ENCODE measurements around the gene MMS22L.

Gene MMS22L

DNA sequence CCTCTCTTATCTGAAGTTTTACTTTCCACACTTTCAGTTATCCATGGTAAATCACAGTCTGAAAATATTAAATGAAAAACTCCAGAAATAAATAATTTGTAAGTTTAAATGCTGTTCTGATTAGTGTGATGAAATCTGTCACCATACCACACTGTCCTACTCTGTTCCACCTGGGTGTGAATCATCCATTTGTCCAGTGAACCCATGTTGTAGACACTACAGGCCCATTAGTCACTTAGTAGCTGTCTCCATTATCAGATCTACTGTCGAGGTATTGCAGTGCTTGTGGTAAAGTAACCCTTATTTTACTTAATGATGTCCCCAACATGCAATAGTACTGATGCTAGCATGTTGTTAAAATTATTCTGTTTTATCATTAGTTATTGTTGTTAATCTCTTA lies 29.2 kb upstream of the MMS22L start:
- Histone ChIP-seq H3K27ac (no peak overlapping the region), H3K9me3 (no peaks in the 10 kb centered on the region), H3K36me3 (no peaks in the 10 kb centered on the region), H3K27me3 (no peaks in the 10 kb centered on the region), H3K4me1 (no peaks in the 10 kb centered on the region), H3K4me3 (no peak overlapping the region)
- DNase-seq: no peak
- TF ChIP-seq, protein P1, sequence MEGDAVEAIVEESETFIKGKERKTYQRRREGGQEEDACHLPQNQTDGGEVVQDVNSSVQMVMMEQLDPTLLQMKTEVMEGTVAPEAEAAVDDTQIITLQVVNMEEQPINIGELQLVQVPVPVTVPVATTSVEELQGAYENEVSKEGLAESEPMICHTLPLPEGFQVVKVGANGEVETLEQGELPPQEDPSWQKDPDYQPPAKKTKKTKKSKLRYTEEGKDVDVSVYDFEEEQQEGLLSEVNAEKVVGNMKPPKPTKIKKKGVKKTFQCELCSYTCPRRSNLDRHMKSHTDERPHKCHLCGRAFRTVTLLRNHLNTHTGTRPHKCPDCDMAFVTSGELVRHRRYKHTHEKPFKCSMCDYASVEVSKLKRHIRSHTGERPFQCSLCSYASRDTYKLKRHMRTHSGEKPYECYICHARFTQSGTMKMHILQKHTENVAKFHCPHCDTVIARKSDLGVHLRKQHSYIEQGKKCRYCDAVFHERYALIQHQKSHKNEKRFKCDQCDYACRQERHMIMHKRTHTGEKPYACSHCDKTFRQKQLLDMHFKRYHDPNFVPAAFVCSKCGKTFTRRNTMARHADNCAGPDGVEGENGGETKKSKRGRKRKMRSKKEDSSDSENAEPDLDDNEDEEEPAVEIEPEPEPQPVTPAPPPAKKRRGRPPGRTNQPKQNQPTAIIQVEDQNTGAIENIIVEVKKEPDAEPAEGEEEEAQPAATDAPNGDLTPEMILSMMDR (IDR thresholded peaks at IDR 0.05): no peak
- intact Hi-C loops (cut with DNase I; ENCODE audit: low total_unique reads): no loop called here

DNA sequence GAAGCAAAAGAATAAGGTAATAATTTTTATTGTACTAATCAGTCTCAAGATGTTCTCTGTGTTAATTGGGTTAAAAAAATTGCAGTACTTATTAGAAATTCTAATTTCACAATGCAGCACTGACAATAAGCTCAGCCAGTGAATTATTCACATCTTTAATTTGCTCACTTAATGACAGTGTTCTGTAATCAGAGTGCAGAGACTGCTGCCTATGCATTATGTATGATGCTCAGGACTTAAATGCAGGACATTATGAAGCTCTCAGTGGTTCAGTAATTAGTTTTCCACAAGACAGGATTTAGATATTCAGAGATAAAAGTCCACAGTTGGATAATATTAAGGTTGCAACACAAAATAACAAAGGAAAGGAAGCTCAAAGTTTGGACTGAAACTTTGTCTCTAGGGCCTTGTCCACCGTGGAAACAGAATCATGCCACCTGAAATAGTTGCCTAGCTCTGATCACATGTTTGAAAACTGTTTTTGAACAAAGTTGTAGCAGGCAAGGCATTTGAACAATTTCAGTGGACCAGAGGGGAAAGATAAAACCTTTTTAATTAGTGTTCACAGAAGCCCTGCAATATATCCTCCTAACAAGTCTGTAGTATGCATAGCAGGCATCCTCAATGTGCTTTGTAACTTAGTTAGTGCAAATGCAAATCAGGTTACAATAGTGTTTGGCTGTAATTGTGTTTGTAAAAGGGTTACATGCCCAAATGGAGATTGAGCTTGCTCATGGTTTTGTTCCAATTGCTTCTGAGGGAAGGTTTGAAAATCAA lies 23.7 kb upstream of the MMS22L start:
- Histone ChIP-seq H3K27me3 (peaks cover 0 to 3% of the 10 kb centered on the region in 2 donors), H3K36me3 (no peaks in the 10 kb centered on the region), H3K9me3 (no peaks in the 10 kb centered on the region), H3K4me1 (no peaks in the 10 kb centered on the region), H3K27ac (no peak overlapping the region), H3K4me3 (no peak overlapping the region)
- DNase-seq: no peak
- intact Hi-C loops (cut with DNase I; ENCODE audit: low total_unique reads): no loop called here
- TF ChIP-seq, protein P1 (IDR thresholded peaks at IDR 0.05): no peak

DNA sequence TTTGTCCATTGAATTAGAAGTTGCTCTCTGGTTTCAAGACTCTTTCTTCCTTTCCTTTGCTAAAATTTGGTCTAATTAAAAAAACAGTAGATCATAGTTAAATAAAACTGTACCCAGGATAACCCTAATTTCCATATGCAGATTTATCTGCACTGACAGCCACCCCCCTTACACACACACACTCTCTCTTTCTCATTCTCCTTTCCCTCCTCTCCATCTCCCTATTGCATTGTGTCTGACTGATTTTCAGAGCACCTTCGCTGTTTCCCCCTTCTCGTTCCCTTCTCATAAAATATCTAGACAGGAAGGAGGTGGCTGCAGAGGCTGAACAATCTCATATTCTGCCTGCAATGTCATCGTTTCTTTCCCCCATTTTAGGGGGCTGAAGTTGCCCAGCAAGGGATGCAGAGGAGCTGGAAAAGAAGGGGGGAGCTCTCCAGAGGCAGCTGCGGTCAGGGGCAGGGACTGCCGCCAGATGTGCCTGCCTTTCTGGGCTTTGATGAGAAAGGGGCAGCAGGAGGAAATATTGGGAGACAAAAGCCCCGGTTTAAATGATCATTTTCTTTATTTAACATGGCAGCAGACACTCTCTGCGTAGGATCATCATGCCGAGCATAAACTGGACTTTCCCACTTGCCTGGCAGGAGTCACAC lies 22.5 kb upstream of the MMS22L start:
- TF ChIP-seq, protein P1 (IDR thresholded peaks at IDR 0.05): no peak
- Histone ChIP-seq H3K27ac (no peak overlapping the region), H3K4me1 (no peaks in the 10 kb centered on the region), H3K36me3 (no peaks in the 10 kb centered on the region), H3K9me3 (no peaks in the 10 kb centered on the region), H3K4me3 (no peak overlapping the region), H3K27me3 (peaks cover 0 to 3% of the 10 kb centered on the region in 2 donors)
- no peak for DNase-seq
- intact Hi-C loops (cut with DNase I; ENCODE audit: low total_unique reads): no loop called here

DNA sequence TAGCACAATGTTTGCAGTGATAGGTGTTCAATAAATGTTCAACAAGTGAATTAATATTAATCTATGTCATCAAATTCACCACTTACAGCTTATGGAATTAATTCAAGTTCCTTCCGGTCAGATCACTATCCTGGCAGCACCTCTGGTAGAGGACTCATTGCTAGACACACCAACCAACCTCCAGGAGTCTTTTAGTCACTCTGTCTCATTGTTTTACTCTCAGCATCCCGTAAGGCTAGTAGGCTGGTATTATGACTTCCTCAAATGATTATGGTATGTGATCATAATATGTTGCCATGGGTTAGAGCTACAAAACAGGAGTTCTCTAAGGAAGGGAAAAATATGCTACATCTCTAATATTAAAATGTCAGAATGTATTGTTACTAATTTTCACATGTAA lies 21.7 kb upstream of the MMS22L start:
- Histone ChIP-seq H3K4me3 (no peak overlapping the region), H3K27me3 (peaks cover 0 to 3% of the 10 kb centered on the region in 2 donors), H3K4me1 (no peaks in the 10 kb centered on the region), H3K36me3 (no peaks in the 10 kb centered on the region), H3K9me3 (no peaks in the 10 kb centered on the region), H3K27ac (no peak overlapping the region)
- intact Hi-C loops (cut with DNase I; ENCODE audit: low total_unique reads): no loop called here
- DNase-seq: no peak
- TF ChIP-seq, protein P1 (IDR thresholded peaks at IDR 0.05): no peak

DNA sequence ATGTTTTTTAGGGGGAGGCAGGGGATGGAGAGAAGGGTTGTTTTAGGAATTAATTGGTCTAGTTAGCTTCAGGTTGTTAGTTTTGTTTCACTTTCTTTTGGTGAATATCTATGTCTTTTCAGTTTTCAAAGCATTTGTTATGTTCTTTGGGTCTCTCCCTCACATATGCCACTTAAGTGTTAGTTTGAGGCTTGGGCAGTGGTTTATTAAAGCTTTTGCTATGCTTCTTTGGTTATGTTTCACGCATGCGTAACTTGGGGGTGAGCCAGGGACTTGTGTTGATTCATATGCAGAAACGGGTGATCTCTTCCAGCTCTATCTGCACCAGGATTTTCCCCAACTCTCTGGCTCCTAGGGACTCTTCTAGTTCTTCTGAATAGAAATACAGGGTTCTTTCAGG lies 11.4 kb upstream of the MMS22L start:
- H3K27me3 ChIP-seq: peaks cover 0 to 3% of the 10 kb centered on the region in 2 donors
- H3K9me3 ChIP-seq: no peaks in the 10 kb centered on the region
- intact Hi-C loops (cut with DNase I; ENCODE audit: low total_unique reads): no loop called here
- H3K27ac ChIP-seq: no peak overlapping the region
- DNase-seq: no peak
- no peaks in the 10 kb centered on the region for H3K36me3 ChIP-seq
- no peaks in the 10 kb centered on the region for H3K4me1 ChIP-seq
- no peak overlapping the region for H3K4me3 ChIP-seq
- TF ChIP-seq, protein P1 (IDR thresholded peaks at IDR 0.05): no peak
